Stomach (tissue), 4 donors: ENCODE data around the gene SULF2.

Experiments
- EP300 ChIP-seq: sonication (generic); formaldehyde crosslinking; IDR thresholded peaks from one replicate; pipeline ENCODE4 v1.6.1; 2017; ENCODE audit warnings: antibody characterized with exemption
- POLR2A ChIP-seq, 4 donors: fragments of 450-650 bp; IDR thresholded peaks; one replicate each; pipeline ENCODE4 v1.6.1; 2016; ENCODE audit warnings: antibody characterized with exemption in 4 of 4, control low read depth in 2 of 4, mild to moderate bottlenecking in 1 of 4, moderate library complexity in 1 of 4
- POLR2AphosphoS5 ChIP-seq, 3 donors: sonication (generic); formaldehyde crosslinking; IDR thresholded peaks; one replicate each; pipeline ENCODE4 v1.6.1; 2016; ENCODE audit warnings: antibody characterized with exemption in 3 of 3
- TF ChIP-seq, protein P1 (sequence below), 7 experiments: fragments of 450-650 bp in 4 of 7; fragments of 200-600 bp in 3 of 7; sonication (generic) in 3 of 7; IDR thresholded peaks; one replicate each; pipeline ENCODE4 v1.5.1; 2016 to 2019; ENCODE audit warnings: antibody characterized with exemption in 7 of 7, control low read depth in 2 of 7, mild to moderate bottlenecking in 1 of 7

DNA sequence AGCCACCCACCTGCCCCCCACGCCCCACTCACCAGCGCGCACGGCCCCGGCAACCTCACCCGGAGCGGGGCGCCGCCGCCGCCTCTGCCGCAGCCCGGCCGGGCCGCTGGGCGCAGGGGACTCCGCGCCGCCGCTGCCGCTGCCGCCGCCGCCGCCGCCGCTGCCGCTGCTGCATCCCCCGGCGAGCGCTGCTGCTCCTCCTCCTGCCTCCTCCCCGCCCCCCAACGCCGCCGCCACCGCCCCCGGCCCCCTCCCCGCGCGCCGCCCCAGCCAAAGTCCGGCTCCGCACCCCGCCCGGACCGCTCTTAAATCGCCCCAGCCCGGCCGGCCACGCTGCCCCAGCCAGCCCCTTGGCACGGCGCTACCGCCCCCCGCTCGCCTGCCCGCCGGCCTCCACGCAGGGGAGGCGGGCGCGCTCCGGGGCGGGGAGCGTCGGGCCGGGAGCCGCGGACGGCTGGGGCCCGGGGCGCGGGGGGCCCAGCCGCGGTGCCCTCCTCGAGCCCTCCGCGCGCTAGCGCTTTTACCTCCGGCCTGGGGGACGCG is at the start of gene SULF2:
- TF ChIP-seq, protein P1, sequence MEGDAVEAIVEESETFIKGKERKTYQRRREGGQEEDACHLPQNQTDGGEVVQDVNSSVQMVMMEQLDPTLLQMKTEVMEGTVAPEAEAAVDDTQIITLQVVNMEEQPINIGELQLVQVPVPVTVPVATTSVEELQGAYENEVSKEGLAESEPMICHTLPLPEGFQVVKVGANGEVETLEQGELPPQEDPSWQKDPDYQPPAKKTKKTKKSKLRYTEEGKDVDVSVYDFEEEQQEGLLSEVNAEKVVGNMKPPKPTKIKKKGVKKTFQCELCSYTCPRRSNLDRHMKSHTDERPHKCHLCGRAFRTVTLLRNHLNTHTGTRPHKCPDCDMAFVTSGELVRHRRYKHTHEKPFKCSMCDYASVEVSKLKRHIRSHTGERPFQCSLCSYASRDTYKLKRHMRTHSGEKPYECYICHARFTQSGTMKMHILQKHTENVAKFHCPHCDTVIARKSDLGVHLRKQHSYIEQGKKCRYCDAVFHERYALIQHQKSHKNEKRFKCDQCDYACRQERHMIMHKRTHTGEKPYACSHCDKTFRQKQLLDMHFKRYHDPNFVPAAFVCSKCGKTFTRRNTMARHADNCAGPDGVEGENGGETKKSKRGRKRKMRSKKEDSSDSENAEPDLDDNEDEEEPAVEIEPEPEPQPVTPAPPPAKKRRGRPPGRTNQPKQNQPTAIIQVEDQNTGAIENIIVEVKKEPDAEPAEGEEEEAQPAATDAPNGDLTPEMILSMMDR (IDR thresholded peaks at IDR 0.05), result no peak
- no peak for TF ChIP-seq POLR2A (IDR thresholded peaks at IDR 0.05)
- TF ChIP-seq POLR2AphosphoS5 (IDR thresholded peaks at IDR 0.05), result no peak
- no peak for TF ChIP-seq EP300
